Ovary (tissue), 3 donors: ENCODE data around the gene C16orf89.

Experiments
- EP300 ChIP-seq: sonication (generic); formaldehyde crosslinking; IDR thresholded peaks from one replicate; pipeline ENCODE4 v1.6.1; 2017; ENCODE audit warnings: antibody characterized with exemption
- POLR2A ChIP-seq: fragments of 450-650 bp; IDR thresholded peaks from one replicate; pipeline ENCODE4 v1.6.1; 2017; ENCODE audit warnings: antibody characterized with exemption, mild to moderate bottlenecking, moderate library complexity
- TF ChIP-seq, protein P1 (sequence below), 3 donors: fragments of 450-650 bp in 2 of 3; fragments of 200-600 bp in 1 of 3; IDR thresholded peaks; one replicate each; pipeline versions ENCODE4 v1.5.1 to v1.8.0; 2016 to 2022; ENCODE audit warnings: antibody characterized with exemption in 3 of 3, mild to moderate bottlenecking in 1 of 3
- donor health status: DM: no; HTN: no; CAD: no.

DNA sequence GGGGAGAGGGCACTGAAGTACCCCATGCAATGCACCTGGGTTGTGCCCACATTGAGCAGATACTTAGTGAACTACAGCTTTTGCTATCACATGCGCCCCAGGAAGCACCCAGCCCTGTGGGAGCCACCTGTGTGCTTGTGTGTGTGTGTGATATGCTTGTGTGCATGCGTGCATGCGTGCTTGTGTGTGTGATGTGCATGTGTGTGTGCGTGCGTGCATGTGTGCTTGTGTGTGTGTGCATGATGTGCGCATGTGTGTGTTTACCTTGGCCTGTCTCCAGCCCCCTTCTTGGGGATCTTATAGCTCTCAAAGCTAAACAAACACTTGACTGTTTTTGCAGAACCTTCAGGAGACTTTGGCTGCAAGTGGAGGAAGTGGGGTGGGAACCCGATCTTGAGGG lies 841 bp downstream of the C16orf89 start:
- TF ChIP-seq EP300 (no peak), POLR2A (no peak)
- TF ChIP-seq, protein P1, sequence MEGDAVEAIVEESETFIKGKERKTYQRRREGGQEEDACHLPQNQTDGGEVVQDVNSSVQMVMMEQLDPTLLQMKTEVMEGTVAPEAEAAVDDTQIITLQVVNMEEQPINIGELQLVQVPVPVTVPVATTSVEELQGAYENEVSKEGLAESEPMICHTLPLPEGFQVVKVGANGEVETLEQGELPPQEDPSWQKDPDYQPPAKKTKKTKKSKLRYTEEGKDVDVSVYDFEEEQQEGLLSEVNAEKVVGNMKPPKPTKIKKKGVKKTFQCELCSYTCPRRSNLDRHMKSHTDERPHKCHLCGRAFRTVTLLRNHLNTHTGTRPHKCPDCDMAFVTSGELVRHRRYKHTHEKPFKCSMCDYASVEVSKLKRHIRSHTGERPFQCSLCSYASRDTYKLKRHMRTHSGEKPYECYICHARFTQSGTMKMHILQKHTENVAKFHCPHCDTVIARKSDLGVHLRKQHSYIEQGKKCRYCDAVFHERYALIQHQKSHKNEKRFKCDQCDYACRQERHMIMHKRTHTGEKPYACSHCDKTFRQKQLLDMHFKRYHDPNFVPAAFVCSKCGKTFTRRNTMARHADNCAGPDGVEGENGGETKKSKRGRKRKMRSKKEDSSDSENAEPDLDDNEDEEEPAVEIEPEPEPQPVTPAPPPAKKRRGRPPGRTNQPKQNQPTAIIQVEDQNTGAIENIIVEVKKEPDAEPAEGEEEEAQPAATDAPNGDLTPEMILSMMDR (IDR thresholded peaks at IDR 0.05): no peak
